ENCODE measurements around the gene IVNS1ABP. TPM values are rescaled to one million over a fixed set of nuclear protein-coding genes. Genes with fewer than 3 reads are reported as not detected.
"Not testable (repeated sequence)": the region's sequence is repeated elsewhere in the genome, so short reads cannot be mapped to it uniquely, and the experiment has no call there.

The IVNS1ABP gene
- total RNA-seq, 2 experiments from 2014 or later = 133 to 134 TPM

DNA sequence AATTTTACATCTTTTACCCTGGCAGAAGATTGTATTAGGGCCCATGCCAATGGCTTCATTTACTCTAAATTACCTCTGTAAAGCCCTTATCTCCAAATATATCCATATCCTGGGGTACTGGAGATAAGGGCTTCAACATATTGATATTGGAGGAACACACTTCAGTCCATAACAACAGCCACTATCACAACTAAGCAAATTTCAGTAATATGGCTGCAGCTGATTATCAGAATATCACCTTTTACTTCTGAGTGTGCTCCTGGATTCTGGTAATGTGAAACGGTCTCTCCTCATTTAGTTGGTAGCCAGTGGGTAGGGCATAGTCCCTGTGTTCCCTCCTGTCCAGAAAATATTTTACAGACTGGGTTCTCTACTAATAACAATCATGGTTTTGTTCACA, 53.3 kb downstream of the IVNS1ABP start:
- Mint-ChIP-seq H3K27ac (no peak overlapping the region), H3K27me3 (no peaks in the 10 kb centered on the region), H3K4me3 (no peak overlapping the region), H3K4me1 (ENCODE audit: low read depth) (peaks cover 3% of the 10 kb centered on the region), H3K9me3 (peaks cover 6% of the 10 kb centered on the region), H3K36me3 (no peaks in the 10 kb centered on the region)
- ChIA-PET CTCF (interaction anchor here (0.5 to 0.8 kb wide), 3 partner anchors 22 to 417 kb away, joined by 3 read pairs; no protein-coding TSS in a partner anchor), POLR2A (no interaction called here)
- DNase-seq = no peak
- intact Hi-C loops (cut with micrococcal nuclease) = no loop called here

DNA sequence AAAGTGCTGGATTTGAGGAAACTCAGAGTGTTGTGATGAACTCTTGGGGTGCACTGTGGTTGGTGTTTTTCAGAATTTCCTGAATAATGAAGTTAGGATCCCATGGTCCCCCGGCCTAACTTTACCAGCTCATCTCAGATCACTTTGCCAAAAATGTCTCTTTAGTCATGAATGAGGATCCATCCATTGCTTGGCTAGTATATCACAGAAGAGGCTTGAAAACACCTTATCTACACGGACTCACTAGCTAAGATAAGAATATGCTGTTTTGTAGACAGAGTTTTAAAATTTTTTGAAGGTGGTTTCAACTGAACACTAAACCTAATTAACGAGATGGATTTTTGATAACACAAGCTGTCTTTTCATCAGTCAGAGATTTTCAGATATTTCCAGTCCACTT, 53.8 kb downstream of the IVNS1ABP start:
- Mint-ChIP-seq H3K4me1 (ENCODE audit: low read depth) (peaks cover 6% of the 10 kb centered on the region), H3K36me3 (no peaks in the 10 kb centered on the region), H3K27ac (no peak overlapping the region), H3K9me3 (peaks cover 6% of the 10 kb centered on the region), H3K27me3 (no peaks in the 10 kb centered on the region), H3K4me3 (no peak overlapping the region)
- intact Hi-C loops (cut with micrococcal nuclease) = no loop called here
- POLR2A ChIA-PET = no interaction called here
- CTCF ChIA-PET = interaction anchor here (0.8 kb wide), 1 partner anchor 418 kb away, joined by 3 read pairs; no protein-coding TSS in a partner anchor
- DNase-seq = no peak

DNA sequence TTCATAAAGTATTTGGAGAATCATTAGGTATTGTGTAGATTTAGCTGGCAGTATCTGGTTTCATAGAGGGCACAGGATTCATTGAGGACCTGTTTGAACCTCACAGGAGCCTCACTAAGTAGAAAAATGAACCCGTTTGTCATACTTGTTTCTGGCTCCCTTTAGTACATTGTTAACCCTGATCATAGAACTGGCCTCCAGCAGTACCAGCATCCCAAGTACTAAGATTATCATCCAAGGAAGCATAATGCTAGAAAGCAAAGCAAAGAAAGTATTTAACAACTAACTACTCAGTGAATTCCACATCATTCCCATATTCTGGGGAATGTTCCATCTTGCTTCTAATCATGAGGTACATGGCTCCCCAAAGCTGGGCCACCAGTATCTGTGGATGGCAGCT, 54.9 kb downstream of the IVNS1ABP start:
- Mint-ChIP-seq H3K36me3 (no peaks in the 10 kb centered on the region), H3K4me1 (ENCODE audit: low read depth) (peaks cover 9% of the 10 kb centered on the region), H3K27me3 (no peaks in the 10 kb centered on the region), H3K4me3 (no peak overlapping the region), H3K27ac (no peak overlapping the region), H3K9me3 (peaks cover 6% of the 10 kb centered on the region)
- POLR2A ChIA-PET = no interaction called here
- intact Hi-C loops (cut with micrococcal nuclease) = no loop called here
- CTCF ChIA-PET = interaction anchor here (0.5 kb wide), 1 partner anchor 38 kb away, joined by 3 read pairs; no protein-coding TSS in a partner anchor
- DNase-seq = no peak

DNA sequence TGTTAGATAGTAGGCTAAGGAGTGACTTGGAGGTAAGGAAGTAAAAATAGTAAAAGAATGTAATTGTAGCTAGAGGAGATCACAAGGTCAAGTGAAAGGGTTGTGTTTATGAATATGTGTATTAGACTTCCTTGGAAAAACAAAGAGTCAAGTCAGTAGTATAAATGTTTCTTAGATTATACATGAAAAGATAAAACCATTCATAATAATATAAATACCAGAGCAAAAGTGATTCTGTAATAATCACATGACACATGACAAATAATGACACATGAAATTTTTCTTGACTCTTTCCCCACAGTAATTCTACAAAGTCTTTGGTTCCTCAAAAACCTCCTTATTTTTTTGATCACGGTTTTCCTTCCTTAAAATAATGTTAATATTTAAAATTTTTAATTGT, 56.4 kb downstream of the IVNS1ABP start:
- ChIA-PET POLR2A (no interaction called here), CTCF (no interaction called here)
- intact Hi-C loops (cut with micrococcal nuclease) = loop anchor here (2.0 kb wide), 1 partner anchor 20 kb away; no protein-coding TSS in a partner anchor
- peaks cover 13% of the 10 kb centered on the region for H3K4me1 Mint-ChIP-seq (ENCODE audit: low read depth)
- H3K27ac Mint-ChIP-seq = no peak overlapping the region
- no peaks in the 10 kb centered on the region for H3K36me3 Mint-ChIP-seq
- no peak overlapping the region for H3K4me3 Mint-ChIP-seq
- peaks cover 6% of the 10 kb centered on the region for H3K9me3 Mint-ChIP-seq
- H3K27me3 Mint-ChIP-seq = no peaks in the 10 kb centered on the region
- no peak for DNase-seq

DNA sequence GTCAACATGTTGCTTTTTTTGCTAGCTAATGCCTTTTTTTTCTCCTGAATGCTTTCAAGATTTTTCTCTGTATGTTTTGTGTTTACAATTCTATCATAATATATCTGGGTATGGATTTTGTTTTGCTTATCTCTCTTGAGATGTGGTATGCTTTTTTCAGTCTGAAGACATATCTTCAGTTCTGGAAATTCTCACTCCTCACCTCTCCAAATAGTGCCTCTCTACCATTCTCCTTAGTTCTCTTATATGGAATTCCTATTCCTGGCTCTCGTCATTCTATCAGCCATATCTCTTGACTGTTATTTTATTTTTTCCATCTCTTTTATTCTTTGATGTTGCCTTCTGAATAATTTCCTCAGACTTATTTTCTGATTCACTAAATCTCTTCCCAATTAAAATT, 58.4 kb downstream of the IVNS1ABP start:
- Mint-ChIP-seq H3K4me3 (no peak overlapping the region), H3K36me3 (peaks cover 3% of the 10 kb centered on the region), H3K27ac (no peak overlapping the region), H3K27me3 (no peaks in the 10 kb centered on the region), H3K4me1 (ENCODE audit: low read depth) (peaks cover 13% of the 10 kb centered on the region), H3K9me3 (peaks cover 10% of the 10 kb centered on the region)
- CTCF ChIA-PET = interaction anchor here (0.9 kb wide), 1 partner anchor 422 kb away, joined by 4 read pairs; no protein-coding TSS in a partner anchor
- POLR2A ChIA-PET = no interaction called here
- DNase-seq = no peak
- intact Hi-C loops (cut with micrococcal nuclease) = no loop called here

DNA sequence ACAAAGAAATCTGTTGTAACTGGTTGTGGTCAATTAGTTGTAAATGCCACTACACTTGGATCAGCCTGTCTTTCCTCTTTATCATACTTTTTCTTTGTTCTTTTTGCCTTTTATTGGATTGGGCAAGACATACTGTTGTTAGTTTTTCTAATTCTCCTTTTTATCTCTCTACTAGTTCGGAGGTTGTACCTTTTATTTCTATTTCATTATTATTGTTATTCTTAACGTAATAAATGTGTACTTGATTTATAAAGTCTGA, 59.2 kb downstream of the IVNS1ABP start:
- no peak for DNase-seq
- CTCF ChIA-PET = interaction anchor here (0.9 kb wide), 1 partner anchor 423 kb away, joined by 4 read pairs; no protein-coding TSS in a partner anchor
- Mint-ChIP-seq H3K9me3 (peaks cover 10% of the 10 kb centered on the region), H3K36me3 (peaks cover 3% of the 10 kb centered on the region), H3K27me3 (no peaks in the 10 kb centered on the region), H3K4me1 (ENCODE audit: low read depth) (peaks cover 13% of the 10 kb centered on the region), H3K27ac (no peak overlapping the region), H3K4me3 (no peak overlapping the region)
- POLR2A ChIA-PET = no interaction called here
- intact Hi-C loops (cut with micrococcal nuclease) = no loop called here

DNA sequence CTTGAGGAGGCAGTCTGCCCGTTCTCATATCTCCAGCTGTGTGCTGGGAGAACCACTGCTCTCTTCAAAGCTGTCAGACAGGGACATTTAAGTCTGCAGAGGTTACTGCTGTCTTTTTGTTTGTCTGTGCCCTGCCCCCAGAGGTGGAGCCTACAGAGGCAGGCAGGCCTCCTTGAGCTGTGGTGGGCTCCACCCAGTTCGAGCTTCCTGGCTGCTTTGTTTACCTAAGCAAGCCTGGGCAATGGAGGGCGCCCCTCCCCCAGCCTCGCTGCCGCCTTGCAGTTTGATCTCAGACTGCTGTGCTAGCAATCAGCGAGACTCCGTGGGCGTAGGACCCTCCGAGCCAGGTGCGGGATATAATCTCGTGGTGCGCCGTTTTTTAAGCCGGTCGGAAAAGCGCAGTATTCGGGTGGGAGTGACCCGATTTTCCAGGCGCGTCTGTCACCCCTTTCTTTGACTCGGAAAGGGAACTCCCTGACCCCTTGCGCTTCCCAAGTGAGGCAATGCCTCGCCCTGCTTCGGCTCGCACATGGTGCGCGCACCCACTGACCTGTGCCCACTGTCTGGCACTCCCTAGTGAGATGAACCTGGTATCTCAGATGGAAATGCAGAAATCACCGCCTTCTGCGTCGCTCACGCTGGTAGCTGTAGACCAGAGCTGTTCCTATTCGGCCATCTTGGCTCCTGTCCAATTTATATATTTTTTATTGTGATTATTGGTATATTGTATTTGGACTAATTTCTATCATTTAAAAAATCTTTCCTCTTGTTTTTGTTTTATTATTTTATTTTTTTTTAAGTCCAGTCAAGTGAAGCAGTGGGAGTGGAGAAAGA, 59.7 kb downstream of the IVNS1ABP start:
- DNase-seq; H3K27me3 Mint-ChIP-seq; POLR2A ChIA-PET; CTCF ChIA-PET; H3K36me3 Mint-ChIP-seq; intact Hi-C loops (cut with micrococcal nuclease); H3K27ac Mint-ChIP-seq; H3K9me3 Mint-ChIP-seq: not testable (repeated sequence)
- H3K4me3 Mint-ChIP-seq = peak overlapping the region; percentile 60
- peaks cover 13% of the 10 kb centered on the region for H3K4me1 Mint-ChIP-seq (ENCODE audit: low read depth)

DNA sequence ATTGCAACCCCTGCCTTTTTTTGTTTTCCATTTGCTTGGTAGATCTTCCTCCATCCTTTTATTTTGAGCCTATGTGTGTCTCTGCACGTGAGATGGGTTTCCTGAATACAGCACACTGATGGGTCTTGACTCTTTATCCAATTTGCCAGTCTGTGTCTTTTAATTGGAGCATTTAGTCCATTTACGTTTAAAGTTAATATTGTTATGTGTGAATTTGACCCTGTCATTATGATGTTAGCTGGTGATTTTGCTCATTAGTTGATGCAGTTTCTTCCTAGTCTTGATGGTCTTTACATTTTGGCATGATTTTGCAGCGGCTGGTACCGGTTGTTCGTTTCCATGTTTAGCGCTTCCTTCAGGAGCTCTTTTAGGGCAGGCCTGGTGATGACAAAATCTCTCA, 61.4 kb downstream of the IVNS1ABP start:
- intact Hi-C loops (cut with micrococcal nuclease); H3K4me3 Mint-ChIP-seq; H3K27me3 Mint-ChIP-seq; H3K27ac Mint-ChIP-seq; POLR2A ChIA-PET; DNase-seq; CTCF ChIA-PET; H3K9me3 Mint-ChIP-seq; H3K36me3 Mint-ChIP-seq: not testable (repeated sequence)
- H3K4me1 Mint-ChIP-seq (ENCODE audit: low read depth) = peaks cover 13% of the 10 kb centered on the region

- H3K4me3 Mint-ChIP-seq; H3K27ac Mint-ChIP-seq; POLR2A ChIA-PET; H3K27me3 Mint-ChIP-seq; H3K4me1 Mint-ChIP-seq (ENCODE audit: low read depth); H3K36me3 Mint-ChIP-seq; intact Hi-C loops (cut with micrococcal nuclease); CTCF ChIA-PET; DNase-seq; H3K9me3 Mint-ChIP-seq: not testable (repeated sequence)
These were observed 64.6 kb downstream of the IVNS1ABP start for GRCh38 chr1:185252404-185252803.

GRCh38 chr1:185251928-185252327, 65.1 kb downstream of the IVNS1ABP start:
- H3K27ac Mint-ChIP-seq; H3K36me3 Mint-ChIP-seq; H3K4me1 Mint-ChIP-seq (ENCODE audit: low read depth); DNase-seq; CTCF ChIA-PET; intact Hi-C loops (cut with micrococcal nuclease); H3K27me3 Mint-ChIP-seq; H3K4me3 Mint-ChIP-seq; H3K9me3 Mint-ChIP-seq; POLR2A ChIA-PET: not testable (repeated sequence)

DNA sequence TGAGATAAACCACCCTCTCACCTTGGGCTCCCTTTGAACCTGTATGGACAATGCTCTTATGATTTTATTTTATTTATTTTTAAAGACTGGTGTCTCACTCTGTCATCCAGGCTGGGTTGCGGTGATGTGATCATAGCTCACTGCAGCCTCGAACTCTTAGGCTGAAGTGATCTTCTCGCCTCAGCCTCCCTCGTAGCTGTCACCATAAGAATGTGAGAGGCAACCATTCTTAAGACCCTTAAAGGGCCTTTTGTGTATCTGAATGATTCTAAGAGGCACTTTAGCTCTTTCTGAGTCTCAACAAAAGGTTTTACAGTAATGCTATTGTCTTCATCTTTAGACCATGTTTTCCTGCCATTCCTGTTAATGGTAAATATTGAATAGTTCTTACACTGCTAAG, 67.0 kb downstream of the IVNS1ABP start:
- H3K9me3 Mint-ChIP-seq = peaks cover 4% of the 10 kb centered on the region
- no peak overlapping the region for H3K27ac Mint-ChIP-seq
- ChIA-PET CTCF (no interaction called here), POLR2A (no interaction called here)
- intact Hi-C loops (cut with micrococcal nuclease) = no loop called here
- no peaks in the 10 kb centered on the region for H3K27me3 Mint-ChIP-seq
- no peak overlapping the region for H3K4me3 Mint-ChIP-seq
- DNase-seq = no peak
- H3K4me1 Mint-ChIP-seq (ENCODE audit: low read depth) = peaks cover 3% of the 10 kb centered on the region
- H3K36me3 Mint-ChIP-seq = peaks cover 6% of the 10 kb centered on the region

DNA sequence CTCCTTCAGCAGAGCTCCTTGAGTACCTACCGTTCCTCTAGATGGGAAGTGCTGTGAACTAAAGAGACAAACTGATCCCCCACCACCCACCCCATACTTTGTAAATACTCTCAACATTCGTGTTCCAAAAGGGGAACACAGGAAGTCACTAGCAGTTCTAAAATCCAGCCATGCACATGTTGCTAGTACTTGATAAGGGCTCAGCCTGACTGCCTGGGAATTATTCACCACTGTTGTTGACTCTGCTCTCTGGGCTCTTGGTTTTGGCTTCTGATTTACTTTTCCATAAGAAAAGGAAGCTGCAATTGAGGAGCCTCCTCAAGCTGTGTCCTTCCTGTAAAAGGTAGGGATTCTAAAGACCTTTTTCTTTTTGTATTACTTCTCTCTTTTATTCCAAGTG, 67.5 kb downstream of the IVNS1ABP start:
- CTCF ChIA-PET = no interaction called here
- Mint-ChIP-seq H3K4me3 (no peak overlapping the region), H3K9me3 (no peaks in the 10 kb centered on the region), H3K36me3 (peaks cover 2% of the 10 kb centered on the region), H3K27ac (no peak overlapping the region), H3K27me3 (no peaks in the 10 kb centered on the region), H3K4me1 (ENCODE audit: low read depth) (peaks cover 3% of the 10 kb centered on the region)
- no peak for DNase-seq
- intact Hi-C loops (cut with micrococcal nuclease) = no loop called here
- POLR2A ChIA-PET = no interaction called here
